ENCODE results near the gene FAM117B.

FAM117B gene

DNA sequence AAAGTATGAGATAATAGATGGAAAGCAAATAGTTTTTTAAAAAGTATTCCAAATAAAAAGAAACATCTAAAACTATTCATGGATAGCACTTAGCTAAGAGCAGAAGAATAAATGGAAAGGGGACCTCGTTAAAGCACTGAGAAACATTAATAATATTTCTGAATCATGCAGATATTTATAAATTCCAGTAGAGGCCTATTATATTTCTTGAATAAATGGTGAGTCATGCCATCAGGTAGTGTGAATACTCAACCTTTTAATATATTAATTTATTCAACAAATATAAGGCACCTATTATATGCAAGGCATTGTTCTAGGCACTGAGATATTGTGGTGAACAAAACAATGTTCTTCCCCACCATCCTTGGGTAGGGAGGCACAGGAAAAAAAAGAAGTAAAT is 183.0 kb downstream of the FAM117B start:
- Histone ChIP-seq H3K27me3 (replicated peaks; ENCODE audit: control insufficient read depth, insufficient read depth, low read length, poor library complexity, severe bottlenecking) (no peaks in the 10 kb centered on the region), H3K4me1 (ENCODE audit: control insufficient read depth, insufficient read depth, low read length, poor library complexity, severe bottlenecking) (no peaks in the 10 kb centered on the region), H3K9me3 (ENCODE audit: control insufficient read depth, low read length) (no peaks in the 10 kb centered on the region), H3K4me3 (ENCODE audit: insufficient read depth, low read depth, low read length, poor library complexity, severe bottlenecking) (no peak overlapping the region), H3K36me3 (ENCODE audit: control insufficient read depth, insufficient read depth, low read length) (no peaks in the 10 kb centered on the region), H3K27ac (ENCODE audit: insufficient read depth, low read length, poor library complexity, severe bottlenecking) (no peak overlapping the region)
- DNase-seq = no peak

GRCh38 chr2:202818321-202818720 is 183.6 kb downstream of the FAM117B start:
- H3K36me3 ChIP-seq (ENCODE audit: control insufficient read depth, insufficient read depth, low read length) = no peaks in the 10 kb centered on the region
- no peak overlapping the region for H3K4me3 ChIP-seq (ENCODE audit: insufficient read depth, low read depth, low read length, poor library complexity, severe bottlenecking)
- DNase-seq = no peak
- no peaks in the 10 kb centered on the region for H3K4me1 ChIP-seq (ENCODE audit: control insufficient read depth, insufficient read depth, low read length, poor library complexity, severe bottlenecking)
- no peaks in the 10 kb centered on the region for H3K27me3 ChIP-seq (replicated peaks; ENCODE audit: control insufficient read depth, insufficient read depth, low read length, poor library complexity, severe bottlenecking)
- no peak overlapping the region for H3K27ac ChIP-seq (ENCODE audit: insufficient read depth, low read length, poor library complexity, severe bottlenecking)
- H3K9me3 ChIP-seq (ENCODE audit: control insufficient read depth, low read length) = no peaks in the 10 kb centered on the region
